ENCODE data around the gene GNB1. TPM values are rescaled to one million over a fixed set of nuclear protein-coding genes. Genes with fewer than 3 reads are reported as not detected.
"Not testable (repeated sequence)": the region's sequence is repeated elsewhere in the genome, so short reads cannot be mapped to it uniquely, and the experiment has no call there.

Gene GNB1
- polyA plus RNA-seq, 3 donors, result 250 to 287 (median 267) TPM

DNA sequence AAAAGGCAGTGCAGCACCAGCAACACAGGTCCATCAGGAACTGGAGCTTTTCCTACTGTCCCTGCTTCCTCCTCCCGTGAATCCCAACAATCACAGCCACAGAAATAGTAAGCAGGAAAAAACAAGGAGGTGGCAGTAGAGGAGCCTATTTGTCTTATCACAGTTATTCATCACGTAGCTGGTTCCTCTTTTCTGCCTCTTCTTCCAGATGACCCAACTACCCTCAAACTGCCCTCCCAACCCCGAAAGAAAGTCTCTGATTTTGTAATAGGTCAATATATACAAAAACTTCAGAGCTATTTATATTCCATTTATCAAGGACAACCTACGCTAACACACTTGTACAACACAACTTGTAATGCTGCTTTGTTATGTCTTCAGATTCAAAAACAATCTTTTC is 21.4 kb downstream of the GNB1 start:
- no peak for DNase-seq

DNA sequence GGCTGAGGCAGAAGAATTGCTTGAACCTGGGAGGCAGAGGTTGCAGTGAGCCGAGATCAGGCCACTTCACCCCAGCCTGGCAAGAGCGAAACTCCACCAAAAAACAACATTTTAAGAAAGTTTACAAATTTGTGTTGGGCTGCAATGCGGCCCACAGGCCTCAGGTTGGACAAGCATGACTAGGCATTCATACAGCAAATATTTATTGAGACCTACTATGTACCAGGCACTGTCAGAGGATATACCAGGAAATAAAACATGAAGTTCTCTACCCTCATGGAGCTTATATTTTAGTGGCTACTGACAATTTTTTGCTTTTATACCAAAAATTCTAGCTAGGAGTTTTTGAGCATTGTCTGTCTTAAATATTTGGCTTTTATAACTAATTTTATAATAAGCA is 23.7 kb downstream of the GNB1 start:
- no peak for DNase-seq

DNA sequence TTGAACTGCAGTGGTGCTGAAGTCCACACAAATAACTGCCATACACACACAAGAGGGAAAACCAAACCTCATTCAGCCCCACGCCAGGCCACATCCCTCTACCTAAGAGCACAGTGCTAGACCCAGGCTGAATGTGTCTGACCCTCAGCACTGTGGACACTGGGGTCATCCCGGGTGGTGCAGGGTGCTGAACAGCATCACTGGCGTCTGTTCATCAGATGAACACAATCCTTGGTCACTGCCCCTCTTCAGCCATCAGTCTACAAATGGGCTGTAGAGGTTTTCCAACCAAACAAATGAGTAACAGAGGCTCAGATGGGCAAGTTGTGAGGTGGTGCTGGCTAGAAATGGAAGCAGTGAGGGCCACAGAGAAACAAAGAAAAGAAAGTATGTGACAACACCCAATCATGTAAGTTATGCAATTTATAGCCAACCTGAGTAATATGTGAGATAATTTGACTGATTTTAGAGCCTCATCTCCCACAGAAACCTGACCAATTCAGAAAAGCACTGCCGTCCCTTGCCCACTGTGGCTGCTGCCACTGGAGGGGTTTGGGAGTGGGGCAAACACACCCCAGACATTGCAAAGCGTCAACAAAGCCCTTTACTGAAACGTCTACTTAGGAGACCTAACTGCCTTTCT is 27.9 kb downstream of the GNB1 start:
- no peak for DNase-seq

GRCh38 chr1:1861761-1862310 is 29.1 kb downstream of the GNB1 start:
- not testable (repeated sequence) for DNase-seq

DNA sequence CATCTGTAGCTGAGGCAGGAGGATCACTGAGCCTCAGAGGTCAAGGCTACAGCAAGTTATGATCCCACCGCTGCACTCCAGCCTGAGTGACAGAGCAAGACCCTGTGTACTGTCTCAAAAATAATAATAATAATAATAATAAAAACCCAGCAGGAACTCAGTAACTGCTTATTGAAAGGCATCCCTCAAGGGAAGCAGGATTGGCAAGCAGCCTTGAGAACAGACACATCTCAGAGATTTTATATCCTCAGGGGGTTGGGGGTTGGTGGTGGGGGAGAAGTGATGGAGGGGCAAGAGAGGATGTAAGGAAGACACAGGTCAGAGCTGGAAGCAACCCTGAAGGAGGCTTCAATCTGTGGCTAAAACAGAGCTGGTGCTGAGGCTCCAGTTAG is 29.6 kb downstream of the GNB1 start:
- no peak for DNase-seq

DNA sequence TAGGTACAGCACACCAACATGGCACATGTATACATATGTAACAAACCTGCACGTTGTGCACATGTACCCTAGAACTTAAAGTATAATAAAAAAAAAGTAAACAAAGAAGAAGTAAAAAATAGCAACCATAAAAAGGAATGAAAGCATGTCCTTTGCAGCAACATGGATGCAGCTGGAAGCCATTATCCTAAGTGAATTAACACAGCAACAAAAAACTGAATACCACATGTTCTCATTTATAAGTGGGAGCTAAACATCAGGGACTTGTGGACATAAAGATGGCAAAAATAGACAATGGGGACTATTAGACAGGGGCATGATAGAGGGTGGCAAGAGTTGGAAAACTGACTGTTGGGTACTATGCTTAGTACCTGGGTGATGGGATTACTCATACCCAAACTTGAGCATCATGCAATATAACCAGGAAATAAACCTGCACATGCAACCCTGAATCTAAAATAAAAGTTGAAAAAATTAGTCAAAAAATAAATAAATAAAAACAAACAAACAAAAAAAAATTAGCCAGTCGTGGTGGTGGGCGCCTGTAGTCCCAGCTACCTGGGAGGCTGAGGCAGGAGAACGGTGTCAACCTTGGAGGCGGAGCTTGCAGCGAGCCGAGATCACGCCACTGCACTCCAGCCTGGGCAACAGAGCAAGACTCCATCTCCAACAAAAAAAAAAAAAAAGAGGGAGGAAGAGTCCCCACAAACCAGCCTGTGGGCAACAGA is 30.8 kb downstream of the GNB1 start:
- not testable (repeated sequence) for DNase-seq

GRCh38 chr1:1858382-1859086 is 32.4 kb downstream of the GNB1 start:
- peak; percentile 70 for DNase-seq

DNA sequence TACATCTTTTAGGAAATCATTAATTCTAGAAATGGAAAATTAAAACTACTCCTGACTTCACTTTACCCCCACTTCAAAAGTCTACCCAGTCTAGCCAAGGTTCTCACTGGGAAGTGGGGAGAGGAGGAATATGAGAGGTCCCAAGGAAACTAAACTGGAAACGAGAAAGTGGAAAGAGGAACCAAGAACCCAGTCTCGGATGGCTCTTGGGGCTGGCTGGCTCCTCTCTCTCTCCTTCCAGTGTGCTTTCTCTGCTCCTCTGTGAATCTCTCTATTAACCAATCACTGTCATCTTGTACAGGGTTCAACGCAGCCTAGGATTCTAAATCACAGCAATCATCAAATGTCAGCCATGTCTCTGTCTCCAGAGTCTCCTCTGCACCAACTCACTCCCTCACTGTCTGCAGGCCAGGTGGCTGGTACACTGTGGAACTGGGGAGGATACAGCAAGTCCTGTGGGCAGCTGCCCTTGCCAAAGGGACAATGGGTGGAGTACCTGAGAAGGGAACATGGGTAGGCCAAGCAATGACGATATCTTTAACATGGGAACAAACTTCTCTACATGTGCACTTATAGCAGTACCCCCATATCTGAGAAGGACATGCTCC is 33.7 kb downstream of the GNB1 start:
- DNase-seq, result no peak

DNA sequence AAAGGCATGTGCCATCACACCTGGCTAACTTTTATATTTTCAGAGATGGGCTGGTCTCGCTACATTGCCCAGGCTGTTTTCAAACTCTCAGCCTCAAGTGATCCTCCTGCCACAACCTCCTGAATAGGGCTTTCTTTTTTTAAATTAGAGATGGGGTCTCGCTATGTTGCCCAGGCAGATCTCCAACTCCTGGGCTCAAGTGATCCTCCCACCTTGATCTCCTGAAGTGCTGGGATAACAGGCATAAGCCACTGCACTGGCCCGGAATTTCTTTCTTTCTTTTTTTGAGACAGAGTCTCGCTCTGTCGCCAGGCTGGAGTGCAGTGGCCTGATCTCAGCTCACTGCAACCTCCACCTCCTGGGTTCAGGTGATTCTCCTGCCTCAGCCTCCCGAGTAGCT is 34.7 kb downstream of the GNB1 start:
- not testable (repeated sequence) for DNase-seq

DNA sequence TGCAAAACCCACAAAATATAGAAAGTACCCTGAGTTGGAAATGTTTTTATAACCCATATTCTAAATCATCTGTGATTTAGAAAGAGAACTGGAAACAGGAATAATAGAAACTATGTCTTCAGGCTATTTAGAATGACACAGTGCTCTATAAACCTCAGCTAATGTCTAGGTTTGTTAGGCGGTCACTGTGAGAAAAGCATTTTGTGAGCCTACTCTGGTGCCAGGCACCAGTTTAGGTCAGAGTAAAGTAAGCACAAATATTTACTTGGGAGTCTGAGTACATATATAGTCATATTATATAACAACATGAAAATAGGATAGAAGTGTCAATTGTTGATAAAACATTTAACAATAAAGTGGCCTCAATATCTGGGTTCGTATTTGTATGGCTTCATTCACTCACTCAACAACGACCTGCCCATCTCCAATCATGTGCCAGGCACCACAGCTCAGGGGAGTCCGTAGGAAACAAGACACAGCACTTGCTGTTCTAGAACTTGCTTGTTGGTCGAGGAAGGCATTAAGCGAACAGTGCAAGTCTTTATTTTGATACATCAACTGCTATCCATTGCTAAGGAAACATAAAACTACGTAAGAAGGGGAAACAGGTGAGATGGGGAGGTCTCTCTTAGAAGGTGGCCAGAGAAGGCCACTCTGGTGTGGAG is 37.2 kb downstream of the GNB1 start:
- DNase-seq, result no peak

- no peak for DNase-seq
Measured at GRCh38 chr1:1852619-1853414, 38.1 kb downstream of the GNB1 start.

DNA sequence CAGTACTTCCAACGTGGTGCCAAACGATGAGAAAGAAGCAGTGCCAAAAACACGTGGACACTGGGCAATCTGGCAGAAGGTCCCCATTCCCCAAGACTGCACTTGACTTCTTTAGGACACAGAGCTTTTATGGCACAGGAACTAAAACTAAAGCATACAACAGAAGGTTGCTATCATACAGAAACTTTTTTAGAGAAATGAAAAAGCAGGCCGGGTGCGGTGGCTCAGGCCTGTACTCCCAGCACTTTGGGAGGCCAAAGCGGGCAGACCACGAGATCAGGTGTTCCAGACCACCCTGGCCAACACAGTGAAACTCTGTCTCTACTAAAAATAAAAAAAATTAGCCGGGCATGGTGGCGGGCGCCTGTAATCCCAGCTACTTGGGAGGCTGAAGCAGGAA is 43.0 kb downstream of the GNB1 start:
- no peak for DNase-seq

- DNase-seq, result no peak
Measured at GRCh38 chr1:1847061-1847850, 43.6 kb downstream of the GNB1 start.

GRCh38 chr1:1846386-1846918 is 44.4 kb downstream of the GNB1 start:
- DNase-seq, result no peak

GRCh38 chr1:1842360-1843146 is 48.3 kb downstream of the GNB1 start:
- DNase-seq, result no peak

- no peak for DNase-seq
Measured at GRCh38 chr1:1841575-1841995, 49.3 kb downstream of the GNB1 start.

- no peak for DNase-seq
Measured at GRCh38 chr1:1839311-1839965, 51.4 kb downstream of the GNB1 start.

GRCh38 chr1:1836119-1836518 is 54.8 kb downstream of the GNB1 start:
- no peak for DNase-seq
